GM12878 (cell line): Measurements from ENCODE around the gene SC5D. TPM values are rescaled to one million over a fixed set of nuclear protein-coding genes. Genes with fewer than 3 reads are reported as not detected.
A peak's percentile ranks its signal among the peaks of the same experiment; 100 is the strongest.

Source experiments
- ATAC-seq: fragments of 200-7000 bp; cut with Tn5 transposase; 3 replicates; pipeline ENCODE4 v1.9.1; 2020; ENCODE audit warnings: mild to moderate bottlenecking, moderate library complexity
- BruUV-seq: library from RNA; stranded (reverse); fragments of 400-500 nt; replicated peaks from 2 replicates; lab custom pipeline; 2021; lab: Mats Ljungman, UMichigan
- CTCF ChIA-PET: fragments of 300-600 bp; sonication (Branson Sonifier 250); formaldehyde crosslinking; extraction: SDS; loops from one replicate; lab custom pipeline; 2021; ENCODE audit warnings: inconsistent platforms; lab: Yijun Ruan, JAX
- POLR2A ChIA-PET: fragments of 350-600 bp; formaldehyde crosslinking; extraction: SDS; loops from one replicate; lab custom pipeline; 2021; ENCODE audit warnings: inconsistent platforms; lab: Charles Lee
- RAD21 ChIA-PET: fragments of 300-600 bp; sonication (Branson Sonifier 250); formaldehyde crosslinking; loops from one replicate; lab custom pipeline; 2023; ENCODE audit warnings: antibody characterized with exemption; ENCODE audit not compliant: unreplicated experiment; lab: Charles Lee
- SMC1A ChIA-PET: fragments of 300-600 bp; sonication (Branson Sonifier 250); formaldehyde crosslinking; loops from one replicate; lab custom pipeline; 2023; ENCODE audit not compliant: unreplicated experiment, uncharacterized antibody; lab: Charles Lee
- DNase-seq: peaks from one replicate; pipeline ENCODE4 v3.0.0-alpha.2; 2011; ENCODE audit warnings: low read depth, low spot score
- FAIRE-seq: peaks from 3 replicates; lab custom pipeline; 2011; peaks lifted over from hg19 to GRCh38; lab: Jason Lieb, UNC
- H2AFZ ChIP-seq: 2 replicates; pipeline ENCODE4 v1.6.0; 2011; ENCODE audit warnings: low read depth, low read length, control low read depth; ENCODE audit not compliant: control insufficient read depth
- H3K27ac ChIP-seq: 2 replicates; pipeline ENCODE4 v1.5.1; 2011; ENCODE audit warnings: control low read depth; ENCODE audit not compliant: control insufficient read depth, insufficient read depth
- H3K27me3 ChIP-seq, 2 experiments: replicated peaks in 1 of 2; 2 replicates each; pipeline versions ENCODE4 v1.6.0 to v1.6.1; 2011; ENCODE audit warnings: low read length in 1 of 2; ENCODE audit not compliant: control insufficient read depth in 2 of 2, insufficient read depth in 2 of 2
- H3K36me3 ChIP-seq, 2 experiments: 2 replicates each; pipeline ENCODE4 v1.5.1; 2011; ENCODE audit warnings: low read length in 1 of 2; ENCODE audit not compliant: control insufficient read depth in 2 of 2, insufficient read depth in 2 of 2
- H3K4me1 ChIP-seq: 2 replicates; pipeline ENCODE4 v1.6.1; 2011; ENCODE audit warnings: mild to moderate bottlenecking, low read length, moderate library complexity, mixed read lengths; ENCODE audit not compliant: control insufficient read depth, insufficient read depth
- H3K4me2 ChIP-seq: 2 replicates; pipeline ENCODE4 v1.6.0; 2011; ENCODE audit warnings: control low read depth; ENCODE audit not compliant: control insufficient read depth, insufficient read depth
- H3K4me3 ChIP-seq: fragments of 200-600 bp; sonication (generic); 2 replicates; pipeline ENCODE4 v1.5.1; 2016
- H3K79me2 ChIP-seq: 2 replicates; pipeline ENCODE4 v1.6.0; 2011; ENCODE audit warnings: low read length; ENCODE audit not compliant: control insufficient read depth, insufficient read depth
- H3K9ac ChIP-seq: 2 replicates; pipeline ENCODE4 v1.8.0; 2011; ENCODE audit warnings: low read length, control low read depth, mixed read lengths; ENCODE audit not compliant: control insufficient read depth, insufficient read depth
- H3K9me3 ChIP-seq: replicated peaks from 3 replicates; pipeline ENCODE4 v1.5.1; 2011; ENCODE audit warnings: mild to moderate bottlenecking, low read length; ENCODE audit not compliant: control insufficient read depth, insufficient read depth
- H4K20me1 ChIP-seq: 2 replicates; pipeline ENCODE4 v1.6.0; 2011; ENCODE audit not compliant: control insufficient read depth, insufficient read depth
- ATF3 ChIP-seq: IDR thresholded peaks from 2 replicates; pipeline ENCODE4 v1.6.1; 2011; ENCODE audit warnings: low read depth, mild to moderate bottlenecking, low read length, moderate library complexity, borderline replicate concordance; ENCODE audit errors: extremely low read depth
- FOXM1 ChIP-seq: IDR thresholded peaks from 2 replicates; pipeline ENCODE4 v1.6.1; 2012; ENCODE audit warnings: low read depth, mild to moderate bottlenecking, inconsistent platforms, low read length, moderate library complexity
- IKZF1 ChIP-seq: fragments of 450-650 bp; conservative IDR thresholded peaks from 2 replicates; pipeline ENCODE4 v1.6.1; 2017; ENCODE audit warnings: antibody characterized with exemption, mild to moderate bottlenecking
- WGBS: methylation state at CpG from one replicate; pipeline ENCODE4 v1.1.6; 2016; ENCODE audit warnings: low lambda C conversion rate; ENCODE audit not compliant: insufficient replicate concordance, insufficient coverage; ENCODE audit errors: missing lambda C conversion rate; 5-methylcytosine and 5-hydroxymethylcytosine counted together
- in situ Hi-C: fragments of 300-500 bp; cut with MboI; formaldehyde crosslinking; loops from 9 replicates; pipeline ENCODE4 v1.14.3; 2018; ENCODE audit warnings: mixed read lengths
- intact Hi-C: fragments of 100-400 bp; cut with micrococcal nuclease; formaldehyde crosslinking; loops from one replicate; pipeline ENCODE4 v1.14.2; 2022; ENCODE audit not compliant: unreplicated experiment
- polyA plus RNA-seq, 11 experiments: library from polyadenylated mRNA; depleted of rRNA in 4 of 11; unstranded in 6 of 11; stranded (reverse) in 5 of 11; fragments of >200 nt; fragmentation: Nextera tagmentation in 4 of 11; fragmentation: Illumina TruSeq in 1 of 11; extraction: Ambion mirVana in 4 of 11; extraction: Trizol in 1 of 11; gene quantifications; 1 replicate in 1 of 11; 2 replicates in 10 of 11; pipeline versions ENCODE4 v1.2.1 to v1.2.3, GENCODE V29; 2011 to 2016; ENCODE audit warnings: inconsistent platforms in 2 of 11, missing spikeins in 2 of 11, low read depth in 1 of 11
- total RNA-seq, 4 experiments: library from RNA; depleted of rRNA in 3 of 4; stranded (reverse); fragments of >200 nt in 3 of 4; fragmentation: Illumina TruSeq in 1 of 4; extraction: Trizol in 1 of 4; gene quantifications; 2 replicates each; pipeline versions ENCODE4 v1.2.1 to v1.2.3, GENCODE V29; 2013 to 2021
- TF ChIP-seq, protein P1 (sequence below): fragments of 450-650 bp; IDR thresholded peaks from 2 replicates; pipeline ENCODE4 v1.6.1; 2017; ENCODE audit warnings: mild to moderate bottlenecking, moderate library complexity
- TF ChIP-seq, protein P2 (sequence below): fragments of 450-650 bp; IDR thresholded peaks from 2 replicates; pipeline ENCODE4 v1.6.1; 2016; ENCODE audit warnings: mild to moderate bottlenecking

The SC5D gene
- total and polyA plus RNA-seq, 10 of the 15 experiments (the other 5 are each of a cell fraction or from before 2014, with no cell fraction given), result 23.7 to 134 (median 30.8) TPM

DNA sequence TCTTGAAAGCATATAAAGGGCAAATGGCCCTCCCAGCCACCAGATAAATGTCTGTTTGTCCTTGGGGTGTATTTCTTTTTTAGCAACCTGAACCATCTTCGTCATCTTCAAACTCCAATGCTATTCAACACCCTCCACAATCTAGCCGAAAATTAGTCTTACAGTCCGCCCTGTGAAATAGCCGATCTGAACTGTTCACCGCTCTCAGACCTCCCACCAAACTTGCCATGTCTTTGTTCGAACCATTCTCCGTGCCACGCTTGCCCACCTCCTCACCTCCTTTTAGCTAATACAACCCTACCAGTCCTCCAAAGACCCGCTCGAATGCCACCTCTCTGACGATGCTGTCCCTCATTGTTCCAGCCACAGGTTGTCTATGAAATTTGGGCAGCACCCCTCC lies 46.0 kb downstream of the SC5D start:
- BruUV-seq, result no TSS peak
- ChIA-PET SMC1A (interaction anchor here (0.7 to 17.0 kb wide), 13 partner anchors 9 to 129 kb away, joined by 3 to 338 read pairs (median 11); no protein-coding TSS in a partner anchor), RAD21 (interaction anchor here (1.0 to 7.8 kb wide), 7 partner anchors 12 to 126 kb away, joined by 3 to 92 read pairs (median 4); no protein-coding TSS in a partner anchor), POLR2A (interaction anchor here (0.8 to 7.6 kb wide), 4 partner anchors 10 to 79 kb away, joined by 3 to 70 read pairs (median 3); no protein-coding TSS in a partner anchor), CTCF (interaction anchor here (0.9 to 2.0 kb wide), 6 partner anchors 12 to 108 kb away, joined by 3 to 8 read pairs (median 4); no protein-coding TSS in a partner anchor)
- peaks cover 68% of the 10 kb centered on the region for H3K4me1 ChIP-seq
- peak overlapping the region; percentile 73 for H3K27ac ChIP-seq
- no peak overlapping the region for H3K4me3 ChIP-seq
- ATAC-seq (no peak), DNase-seq (no peak), FAIRE-seq (no peak)
- H4K20me1 ChIP-seq, result no peaks in the 10 kb centered on the region
- no peaks in the 10 kb centered on the region for H3K79me2 ChIP-seq
- H3K9me3 ChIP-seq, result no peaks in the 10 kb centered on the region
- H3K36me3 ChIP-seq, result no peaks in the 10 kb centered on the region
- 97% methylated on average over 11 of the region's 11 CpGs for WGBS
- H3K4me2 ChIP-seq, result peak overlapping the region; percentile 46; the same call in 1 of the 2 replicates
- no peak for TF ChIP-seq FOXM1
- TF ChIP-seq, protein P1, sequence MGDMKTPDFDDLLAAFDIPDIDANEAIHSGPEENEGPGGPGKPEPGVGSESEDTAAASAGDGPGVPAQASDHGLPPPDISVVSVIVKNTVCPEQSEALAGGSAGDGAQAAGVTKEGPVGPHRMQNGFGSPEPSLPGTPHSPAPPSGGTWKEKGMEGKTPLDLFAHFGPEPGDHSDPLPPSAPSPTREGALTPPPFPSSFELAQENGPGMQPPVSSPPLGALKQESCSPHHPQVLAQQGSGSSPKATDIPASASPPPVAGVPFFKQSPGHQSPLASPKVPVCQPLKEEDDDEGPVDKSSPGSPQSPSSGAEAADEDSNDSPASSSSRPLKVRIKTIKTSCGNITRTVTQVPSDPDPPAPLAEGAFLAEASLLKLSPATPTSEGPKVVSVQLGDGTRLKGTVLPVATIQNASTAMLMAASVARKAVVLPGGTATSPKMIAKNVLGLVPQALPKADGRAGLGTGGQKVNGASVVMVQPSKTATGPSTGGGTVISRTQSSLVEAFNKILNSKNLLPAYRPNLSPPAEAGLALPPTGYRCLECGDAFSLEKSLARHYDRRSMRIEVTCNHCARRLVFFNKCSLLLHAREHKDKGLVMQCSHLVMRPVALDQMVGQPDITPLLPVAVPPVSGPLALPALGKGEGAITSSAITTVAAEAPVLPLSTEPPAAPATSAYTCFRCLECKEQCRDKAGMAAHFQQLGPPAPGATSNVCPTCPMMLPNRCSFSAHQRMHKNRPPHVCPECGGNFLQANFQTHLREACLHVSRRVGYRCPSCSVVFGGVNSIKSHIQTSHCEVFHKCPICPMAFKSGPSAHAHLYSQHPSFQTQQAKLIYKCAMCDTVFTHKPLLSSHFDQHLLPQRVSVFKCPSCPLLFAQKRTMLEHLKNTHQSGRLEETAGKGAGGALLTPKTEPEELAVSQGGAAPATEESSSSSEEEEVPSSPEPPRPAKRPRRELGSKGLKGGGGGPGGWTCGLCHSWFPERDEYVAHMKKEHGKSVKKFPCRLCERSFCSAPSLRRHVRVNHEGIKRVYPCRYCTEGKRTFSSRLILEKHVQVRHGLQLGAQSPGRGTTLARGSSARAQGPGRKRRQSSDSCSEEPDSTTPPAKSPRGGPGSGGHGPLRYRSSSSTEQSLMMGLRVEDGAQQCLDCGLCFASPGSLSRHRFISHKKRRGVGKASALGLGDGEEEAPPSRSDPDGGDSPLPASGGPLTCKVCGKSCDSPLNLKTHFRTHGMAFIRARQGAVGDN, result no peak
- no peak for TF ChIP-seq ATF3
- TF ChIP-seq, protein P2, sequence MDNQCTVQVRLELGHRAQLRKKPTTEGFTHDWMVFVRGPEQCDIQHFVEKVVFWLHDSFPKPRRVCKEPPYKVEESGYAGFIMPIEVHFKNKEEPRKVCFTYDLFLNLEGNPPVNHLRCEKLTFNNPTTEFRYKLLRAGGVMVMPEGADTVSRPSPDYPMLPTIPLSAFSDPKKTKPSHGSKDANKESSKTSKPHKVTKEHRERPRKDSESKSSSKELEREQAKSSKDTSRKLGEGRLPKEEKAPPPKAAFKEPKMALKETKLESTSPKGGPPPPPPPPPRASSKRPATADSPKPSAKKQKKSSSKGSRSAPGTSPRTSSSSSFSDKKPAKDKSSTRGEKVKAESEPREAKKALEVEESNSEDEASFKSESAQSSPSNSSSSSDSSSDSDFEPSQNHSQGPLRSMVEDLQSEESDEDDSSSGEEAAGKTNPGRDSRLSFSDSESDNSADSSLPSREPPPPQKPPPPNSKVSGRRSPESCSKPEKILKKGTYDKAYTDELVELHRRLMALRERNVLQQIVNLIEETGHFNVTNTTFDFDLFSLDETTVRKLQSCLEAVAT, result peak; percentile 92
- TF ChIP-seq IKZF1, result no peak
- no peak overlapping the region for H3K9ac ChIP-seq
- no peaks in the 10 kb centered on the region for H3K27me3 ChIP-seq
- H2AFZ ChIP-seq, result no peak overlapping the region
- intact Hi-C loops, result loop anchor here (5.0 kb wide), 2 partner anchors 84 to 114 kb away; partner anchors contain the start of genes SORL1 and SORL1-AS1
- in situ Hi-C loops, result no loop called here
